ENCODE data around the gene ADAM21. TPM values are rescaled to one million over a fixed set of nuclear protein-coding genes. Genes with fewer than 3 reads are reported as not detected.

Gene ADAM21
- total and polyA plus RNA-seq, 2 donors (not counting 3 experiments of a cell fraction or from before 2014, with no cell fraction given) = 0.06 TPM; not detected in 1

DNA sequence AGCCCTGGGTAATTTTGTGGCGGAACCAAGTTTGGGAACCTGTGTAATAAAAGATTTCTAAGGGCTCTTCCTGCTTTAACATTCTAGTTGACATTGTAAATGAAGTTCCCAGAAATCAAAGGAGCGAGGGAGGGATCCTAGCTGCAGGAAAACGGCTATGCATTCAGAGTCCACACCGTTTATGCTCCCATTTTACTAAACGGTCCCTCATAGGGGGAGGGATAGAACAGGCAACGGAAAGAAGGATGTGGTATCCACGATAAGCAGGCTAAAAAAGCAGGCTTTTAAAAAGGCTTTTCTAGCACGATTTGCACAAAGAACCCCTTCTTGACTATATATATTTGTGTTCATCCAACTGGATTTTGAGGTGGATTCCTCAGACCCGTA lies 35.6 kb upstream of the ADAM21 start:
- Histone ChIP-seq H3K4me1 (ENCODE audit: control insufficient read depth, extremely low read depth, insufficient read depth, low read length) (peaks cover 5% of the 10 kb centered on the region), H3K27ac (ENCODE audit: insufficient read depth, low read depth, low read length) (peak overlapping the region; percentile 45), H3K9me1 (replicated peaks; ENCODE audit: control insufficient read depth, extremely low read depth, insufficient read depth, low read length) (no peaks in the 10 kb centered on the region), H3K9ac (replicated peaks; ENCODE audit: extremely low read depth, insufficient read depth, low read length) (peak overlapping the region; percentile 76), H3K9me3 (replicated peaks; ENCODE audit: control insufficient read depth, insufficient read depth, low read length) (no peaks in the 10 kb centered on the region), H3K79me2 (ENCODE audit: control insufficient read depth, insufficient read depth, low read length) (peaks cover 22% of the 10 kb centered on the region), H2AFZ (ENCODE audit: low read depth, low read length) (peak overlapping the region; percentile 97), H4K20me1 (replicated peaks; ENCODE audit: control insufficient read depth, extremely low read depth, insufficient read depth, low read length) (no peaks in the 10 kb centered on the region), H3K4me3 (replicated peaks in 1 of 3; ENCODE audit: insufficient read depth in 1 of 3, low read depth in 1 of 3, low read length in 3 of 3) (peak overlapping the region; percentile 71 to 95 (median 92)), H3K36me3 (ENCODE audit: control insufficient read depth in 2 of 2, extremely low read depth in 1 of 2, insufficient read depth in 2 of 2, low read length in 2 of 2) (no peaks in the 10 kb centered on the region), H3K27me3 (ENCODE audit: control insufficient read depth in 2 of 2, insufficient read depth in 2 of 2, low read length in 2 of 2) (no peaks in the 10 kb centered on the region), H3K4me2 (ENCODE audit: insufficient read depth, low read length) (peak overlapping the region; percentile 58)
- TSS peak; percentile 53 for BruUV-seq (replicated peaks)
- DNase-seq (ENCODE audit: low read depth, low spot score) (no peak), FAIRE-seq (peak; percentile 47)
- CTCF ChIA-PET = interaction anchor here (1.0 kb wide), 1 partner anchor 19 kb away, joined by 3 read pairs; no protein-coding TSS in a partner anchor
- intact Hi-C loops (cut with micrococcal nuclease) (loop anchor here (1.0 kb wide), 1 partner anchor 57 kb away; the partner anchor contains the start of gene COX16), dilution Hi-C loops (cut with MboI; ENCODE audit: extremely low pct_ligation_motif_present, low sequenced_read_pairs) (no loop called here)
- POLR2A ChIA-PET = no interaction called here
- no peak for TF ChIP-seq POLR2A (IDR thresholded peaks at IDR 0.05; ENCODE audit: low read depth, low read length)
- no peak for TF ChIP-seq JUN (IDR thresholded peaks at IDR 0.05; ENCODE audit: borderline replicate concordance, insufficient read depth, insufficient read length, low read depth)
- TF ChIP-seq, protein P1, sequence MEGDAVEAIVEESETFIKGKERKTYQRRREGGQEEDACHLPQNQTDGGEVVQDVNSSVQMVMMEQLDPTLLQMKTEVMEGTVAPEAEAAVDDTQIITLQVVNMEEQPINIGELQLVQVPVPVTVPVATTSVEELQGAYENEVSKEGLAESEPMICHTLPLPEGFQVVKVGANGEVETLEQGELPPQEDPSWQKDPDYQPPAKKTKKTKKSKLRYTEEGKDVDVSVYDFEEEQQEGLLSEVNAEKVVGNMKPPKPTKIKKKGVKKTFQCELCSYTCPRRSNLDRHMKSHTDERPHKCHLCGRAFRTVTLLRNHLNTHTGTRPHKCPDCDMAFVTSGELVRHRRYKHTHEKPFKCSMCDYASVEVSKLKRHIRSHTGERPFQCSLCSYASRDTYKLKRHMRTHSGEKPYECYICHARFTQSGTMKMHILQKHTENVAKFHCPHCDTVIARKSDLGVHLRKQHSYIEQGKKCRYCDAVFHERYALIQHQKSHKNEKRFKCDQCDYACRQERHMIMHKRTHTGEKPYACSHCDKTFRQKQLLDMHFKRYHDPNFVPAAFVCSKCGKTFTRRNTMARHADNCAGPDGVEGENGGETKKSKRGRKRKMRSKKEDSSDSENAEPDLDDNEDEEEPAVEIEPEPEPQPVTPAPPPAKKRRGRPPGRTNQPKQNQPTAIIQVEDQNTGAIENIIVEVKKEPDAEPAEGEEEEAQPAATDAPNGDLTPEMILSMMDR (IDR thresholded peaks at IDR 0.05; ENCODE audit: extremely low read depth in 1 of 2, insufficient read depth in 1 of 2, low read depth in 1 of 2, low read length in 2 of 2) = no peak
- TF ChIP-seq, protein P2, sequence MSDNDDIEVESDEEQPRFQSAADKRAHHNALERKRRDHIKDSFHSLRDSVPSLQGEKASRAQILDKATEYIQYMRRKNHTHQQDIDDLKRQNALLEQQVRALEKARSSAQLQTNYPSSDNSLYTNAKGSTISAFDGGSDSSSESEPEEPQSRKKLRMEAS (IDR thresholded peaks at IDR 0.05; ENCODE audit: insufficient read depth, insufficient read length) = no peak
- no peak for TF ChIP-seq FOS (IDR thresholded peaks at IDR 0.05; ENCODE audit: borderline replicate concordance, insufficient read depth, low read length)
- TF ChIP-seq POLR2AphosphoS5 (IDR thresholded peaks at IDR 0.05; ENCODE audit: insufficient read depth, low read depth, low read length) = no peak

All from endothelial cell of umbilical vein (primary cell).